ENCODE results near the gene PRKAG2.

DNA sequence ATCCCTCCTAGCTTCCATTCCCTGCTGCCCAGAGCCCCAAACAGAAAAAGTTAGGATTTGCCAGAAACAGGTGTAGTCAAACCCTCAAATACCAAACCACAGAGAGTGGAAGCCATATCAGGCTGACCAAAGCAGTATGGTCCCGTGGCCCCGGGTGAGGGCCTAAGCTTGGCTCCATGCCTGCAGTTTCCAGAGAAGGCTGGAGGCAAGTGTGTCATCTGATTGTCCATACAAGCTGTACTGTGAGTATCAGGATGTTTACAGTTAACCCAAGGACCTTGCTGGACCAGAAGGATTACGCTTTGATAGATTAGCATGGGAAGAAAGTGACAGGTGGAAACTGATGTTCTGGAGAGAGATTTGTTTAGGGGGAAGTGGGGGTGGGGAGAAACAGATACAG is 96.3 kb downstream of the PRKAG2 start:
- TF ChIP-seq, protein P1, sequence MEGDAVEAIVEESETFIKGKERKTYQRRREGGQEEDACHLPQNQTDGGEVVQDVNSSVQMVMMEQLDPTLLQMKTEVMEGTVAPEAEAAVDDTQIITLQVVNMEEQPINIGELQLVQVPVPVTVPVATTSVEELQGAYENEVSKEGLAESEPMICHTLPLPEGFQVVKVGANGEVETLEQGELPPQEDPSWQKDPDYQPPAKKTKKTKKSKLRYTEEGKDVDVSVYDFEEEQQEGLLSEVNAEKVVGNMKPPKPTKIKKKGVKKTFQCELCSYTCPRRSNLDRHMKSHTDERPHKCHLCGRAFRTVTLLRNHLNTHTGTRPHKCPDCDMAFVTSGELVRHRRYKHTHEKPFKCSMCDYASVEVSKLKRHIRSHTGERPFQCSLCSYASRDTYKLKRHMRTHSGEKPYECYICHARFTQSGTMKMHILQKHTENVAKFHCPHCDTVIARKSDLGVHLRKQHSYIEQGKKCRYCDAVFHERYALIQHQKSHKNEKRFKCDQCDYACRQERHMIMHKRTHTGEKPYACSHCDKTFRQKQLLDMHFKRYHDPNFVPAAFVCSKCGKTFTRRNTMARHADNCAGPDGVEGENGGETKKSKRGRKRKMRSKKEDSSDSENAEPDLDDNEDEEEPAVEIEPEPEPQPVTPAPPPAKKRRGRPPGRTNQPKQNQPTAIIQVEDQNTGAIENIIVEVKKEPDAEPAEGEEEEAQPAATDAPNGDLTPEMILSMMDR (IDR thresholded peaks at IDR 0.05; ENCODE audit: low read length) = no peak
- TF ChIP-seq EZH2 (IDR thresholded peaks at IDR 0.05; ENCODE audit: borderline replicate concordance, low read length) = no peak

Data from OCI-LY1 (cell line).